ENCODE data around the gene FBH1. TPM values are rescaled to one million over a fixed set of nuclear protein-coding genes. Genes with fewer than 3 reads are reported as not detected.

Gene FBH1
- total and polyA plus RNA-seq, 7 experiments from 2014 or later = 59.9 to 105 (median 78.6) TPM

- no peak overlapping the region for H3K27ac Mint-ChIP-seq
- H3K36me3 Mint-ChIP-seq = peaks cover 16 to 76% (median 43%) of the 10 kb centered on the region in 5 donors
- intact Hi-C loops (cut with micrococcal nuclease) = no loop called here
- ChIA-PET POLR2A (interaction anchor here (1.0 kb wide), 1 partner anchor 21 kb away, joined by 4 read pairs; the partner anchor contains the start of genes ANKRD16 and FBH1), CTCF (no interaction called here)
- no peaks in the 10 kb centered on the region for H3K9me3 ChIP-seq (ENCODE audit: control insufficient read depth in 2 of 3, low read length in 3 of 3)
- H3K9me3 Mint-ChIP-seq = no peaks in the 10 kb centered on the region
- H3K4me3 Mint-ChIP-seq = no peak overlapping the region
- peaks cover 35 to 84% (median 36%) of the 10 kb centered on the region in 3 experiments for H3K36me3 ChIP-seq (ENCODE audit: control insufficient read depth in 2 of 3, insufficient read depth in 3 of 3, low read length in 3 of 3)
- H3K27ac ChIP-seq (ENCODE audit: low read depth, low read length) = no peak overlapping the region
- DNase-seq = no peak
- H3K27me3 ChIP-seq (ENCODE audit: control insufficient read depth in 2 of 2, insufficient read depth in 2 of 2, low read length in 2 of 2) = no peaks in the 10 kb centered on the region
- no peak overlapping the region for H3K4me3 ChIP-seq (ENCODE audit: low read length)
- ATAC-seq = no peak
- H3K4me1 Mint-ChIP-seq = peaks cover 7 to 28% (median 19%) of the 10 kb centered on the region in 7 donors
- H3K4me1 ChIP-seq (ENCODE audit: control insufficient read depth in 2 of 2, insufficient read depth in 2 of 2, low read length in 2 of 2) = no peaks in the 10 kb centered on the region
- no peaks in the 10 kb centered on the region for H3K27me3 Mint-ChIP-seq
These were observed 20.5 kb downstream of the FBH1 start for GRCh38 chr10:5910323-5911100.

GRCh38 chr10:5911670-5912069 is 21.6 kb downstream of the FBH1 start:
- Histone ChIP-seq H3K4me1 (ENCODE audit: control insufficient read depth in 2 of 2, insufficient read depth in 2 of 2, low read length in 2 of 2) (no peaks in the 10 kb centered on the region), H3K36me3 (ENCODE audit: control insufficient read depth in 2 of 3, insufficient read depth in 3 of 3, low read length in 3 of 3) (peaks cover 26 to 84% (median 29%) of the 10 kb centered on the region in 3 experiments), H3K4me3 (ENCODE audit: low read length) (no peak overlapping the region), H3K9me3 (ENCODE audit: control insufficient read depth in 2 of 3, low read length in 3 of 3) (no peaks in the 10 kb centered on the region), H3K27ac (ENCODE audit: low read depth, low read length) (no peak overlapping the region), H3K27me3 (ENCODE audit: control insufficient read depth in 2 of 2, insufficient read depth in 2 of 2, low read length in 2 of 2) (no peaks in the 10 kb centered on the region)
- no peak for ATAC-seq
- Mint-ChIP-seq H3K36me3 (peaks cover 23 to 78% (median 46%) of the 10 kb centered on the region in 5 donors), H3K9me3 (no peaks in the 10 kb centered on the region), H3K27me3 (no peaks in the 10 kb centered on the region), H3K4me3 (no peak overlapping the region), H3K4me1 (peaks cover 5 to 17% (median 12%) of the 10 kb centered on the region in 7 donors), H3K27ac (peak overlapping the region in 6 of 9 donors; percentile 3 to 68 (median 26))
- intact Hi-C loops (cut with micrococcal nuclease) = no loop called here
- POLR2A ChIA-PET = no interaction called here
- CTCF ChIA-PET = no interaction called here
- no peak for DNase-seq

- intact Hi-C loops (cut with micrococcal nuclease) = no loop called here
- DNase-seq (no peak), ATAC-seq (no peak)
- Histone ChIP-seq H3K27ac (ENCODE audit: low read depth, low read length) (no peak overlapping the region), H3K36me3 (ENCODE audit: control insufficient read depth in 2 of 3, insufficient read depth in 3 of 3, low read length in 3 of 3) (peaks cover 24 to 100% (median 29%) of the 10 kb centered on the region in 3 experiments), H3K4me1 (ENCODE audit: control insufficient read depth in 2 of 2, insufficient read depth in 2 of 2, low read length in 2 of 2) (no peaks in the 10 kb centered on the region), H3K4me3 (ENCODE audit: low read length) (no peak overlapping the region), H3K9me3 (ENCODE audit: control insufficient read depth in 2 of 3, low read length in 3 of 3) (no peaks in the 10 kb centered on the region), H3K27me3 (ENCODE audit: control insufficient read depth in 2 of 2, insufficient read depth in 2 of 2, low read length in 2 of 2) (no peaks in the 10 kb centered on the region)
- Mint-ChIP-seq H3K9me3 (no peaks in the 10 kb centered on the region), H3K27ac (peak overlapping the region in 1 of 9 donors; percentile 53), H3K27me3 (no peaks in the 10 kb centered on the region), H3K36me3 (peaks cover 23 to 82% (median 40%) of the 10 kb centered on the region in 5 donors), H3K4me1 (peaks cover 0 to 8% (median 2%) of the 10 kb centered on the region in 7 donors), H3K4me3 (no peak overlapping the region)
- ChIA-PET POLR2A (no interaction called here), CTCF (no interaction called here)
These were observed 23.7 kb downstream of the FBH1 start for GRCh38 chr10:5913736-5914135.

GRCh38 chr10:5915451-5915850 is 25.4 kb downstream of the FBH1 start:
- Mint-ChIP-seq H3K27me3 (no peaks in the 10 kb centered on the region), H3K27ac (peak overlapping the region in 1 of 9 donors; percentile 28), H3K4me1 (peaks cover 0 to 8% (median 2%) of the 10 kb centered on the region in 7 donors), H3K4me3 (no peak overlapping the region), H3K36me3 (peaks cover 23 to 81% (median 34%) of the 10 kb centered on the region in 5 donors), H3K9me3 (no peaks in the 10 kb centered on the region)
- DNase-seq = no peak
- no peak overlapping the region for H3K27ac ChIP-seq (ENCODE audit: low read depth, low read length)
- H3K27me3 ChIP-seq (ENCODE audit: control insufficient read depth in 2 of 2, insufficient read depth in 2 of 2, low read length in 2 of 2) = no peaks in the 10 kb centered on the region
- peaks cover 13 to 92% (median 24%) of the 10 kb centered on the region in 3 experiments for H3K36me3 ChIP-seq (ENCODE audit: control insufficient read depth in 2 of 3, insufficient read depth in 3 of 3, low read length in 3 of 3)
- H3K4me3 ChIP-seq (ENCODE audit: low read length) = no peak overlapping the region
- ChIA-PET CTCF (no interaction called here), POLR2A (no interaction called here)
- no peaks in the 10 kb centered on the region for H3K4me1 ChIP-seq (ENCODE audit: control insufficient read depth in 2 of 2, insufficient read depth in 2 of 2, low read length in 2 of 2)
- intact Hi-C loops (cut with micrococcal nuclease) = no loop called here
- no peak for ATAC-seq
- no peaks in the 10 kb centered on the region for H3K9me3 ChIP-seq (ENCODE audit: control insufficient read depth in 2 of 3, low read length in 3 of 3)

- H3K27ac ChIP-seq (ENCODE audit: low read depth, low read length) = no peak overlapping the region
- H3K27me3 Mint-ChIP-seq = no peaks in the 10 kb centered on the region
- POLR2A ChIA-PET = no interaction called here
These were observed 27.3 kb downstream of the FBH1 start for GRCh38 chr10:5917305-5917704.

GRCh38 chr10:5918763-5919162 is 28.7 kb downstream of the FBH1 start:
- no peak for DNase-seq
- no peaks in the 10 kb centered on the region for H3K4me1 ChIP-seq (ENCODE audit: control insufficient read depth in 2 of 2, insufficient read depth in 2 of 2, low read length in 2 of 2)
- ChIA-PET CTCF (no interaction called here), POLR2A (interaction anchor here (0.7 kb wide), 1 partner anchor 253 kb away, joined by 3 read pairs; no protein-coding TSS in a partner anchor)
- intact Hi-C loops (cut with micrococcal nuclease) = no loop called here
- ATAC-seq = no peak
- H3K4me3 ChIP-seq (ENCODE audit: low read length) = no peak overlapping the region
- no peak overlapping the region for H3K4me3 Mint-ChIP-seq
- peaks cover 24 to 86% (median 30%) of the 10 kb centered on the region in 5 donors for H3K36me3 Mint-ChIP-seq
- no peak overlapping the region for H3K27ac Mint-ChIP-seq
- no peak overlapping the region for H3K27ac ChIP-seq (ENCODE audit: low read depth, low read length)
- H3K4me1 Mint-ChIP-seq = no peaks in the 10 kb centered on the region
- no peaks in the 10 kb centered on the region for H3K9me3 ChIP-seq (ENCODE audit: control insufficient read depth in 2 of 3, low read length in 3 of 3)
- H3K36me3 ChIP-seq (ENCODE audit: control insufficient read depth in 2 of 3, insufficient read depth in 3 of 3, low read length in 3 of 3) = peaks cover 5 to 92% (median 22%) of the 10 kb centered on the region in 3 experiments
- no peaks in the 10 kb centered on the region for H3K27me3 ChIP-seq (ENCODE audit: control insufficient read depth in 2 of 2, insufficient read depth in 2 of 2, low read length in 2 of 2)
- H3K27me3 Mint-ChIP-seq = no peaks in the 10 kb centered on the region
- H3K9me3 Mint-ChIP-seq = no peaks in the 10 kb centered on the region

More at GRCh38 chr10:5917305-5917704, 27.3 kb downstream of the FBH1 start:
- H3K4me1 Mint-ChIP-seq = peaks cover 0 to 4% (median 0%) of the 10 kb centered on the region in 7 donors
- DNase-seq (no peak), ATAC-seq (no peak)
- Histone ChIP-seq H3K27me3 (ENCODE audit: control insufficient read depth in 2 of 2, insufficient read depth in 2 of 2, low read length in 2 of 2) (no peaks in the 10 kb centered on the region), H3K36me3 (ENCODE audit: control insufficient read depth in 2 of 3, insufficient read depth in 3 of 3, low read length in 3 of 3) (peaks cover 7 to 92% (median 18%) of the 10 kb centered on the region in 3 experiments), H3K4me3 (ENCODE audit: low read length) (no peak overlapping the region), H3K4me1 (ENCODE audit: control insufficient read depth in 2 of 2, insufficient read depth in 2 of 2, low read length in 2 of 2) (no peaks in the 10 kb centered on the region), H3K9me3 (ENCODE audit: control insufficient read depth in 2 of 3, low read length in 3 of 3) (no peaks in the 10 kb centered on the region)
- intact Hi-C loops (cut with micrococcal nuclease) = no loop called here
- CTCF ChIA-PET = no interaction called here
- H3K27ac Mint-ChIP-seq = no peak overlapping the region
- peaks cover 29 to 87% (median 36%) of the 10 kb centered on the region in 5 donors for H3K36me3 Mint-ChIP-seq
- no peaks in the 10 kb centered on the region for H3K9me3 Mint-ChIP-seq
- no peak overlapping the region for H3K4me3 Mint-ChIP-seq
